SU-DHL-6 (cell line): ENCODE data around the gene ADIPOR2.

Experiments
- H2AFZ ChIP-seq: fragments of 200-600 bp; sonication (generic); 2 replicates; pipeline ENCODE4 v1.6.1; 2014; ENCODE audit warnings: low read depth, mild to moderate bottlenecking, moderate library complexity, mixed read lengths, antibody characterized with exemption, low read length; ENCODE audit not compliant: severe bottlenecking
- H3F3A ChIP-seq: fragments of 200-600 bp; shearing (Covaris generic); 2 replicates; pipeline ENCODE4 v1.6.0; 2016; ENCODE audit warnings: antibody characterized with exemption, mild to moderate bottlenecking; ENCODE audit not compliant: insufficient read depth
- H3K27ac ChIP-seq: fragments of 200-600 bp; sonication (generic); 2 replicates; pipeline ENCODE4 v1.5.1; 2016; ENCODE audit warnings: low read depth, mild to moderate bottlenecking, low read length, moderate library complexity, mixed read lengths
- H3K27me3 ChIP-seq: fragments of 200-600 bp; sonication (generic), shearing (Covaris generic); 2 replicates; pipeline ENCODE4 v1.6.0; 2014; ENCODE audit warnings: mild to moderate bottlenecking, low read length
- H3K36me3 ChIP-seq: fragments of 200-600 bp; sonication (generic); 2 replicates; pipeline ENCODE4 v1.6.1; 2014; ENCODE audit warnings: mild to moderate bottlenecking, low read length, mixed read lengths
- H3K4me2 ChIP-seq: fragments of 300-600, 200-600 bp; shearing (Covaris generic), sonication (generic); 2 replicates; pipeline ENCODE4 v1.6.0; 2014; ENCODE audit warnings: low read length, low read depth, mild to moderate bottlenecking; ENCODE audit not compliant: poor library complexity, severe bottlenecking
- H3K4me3 ChIP-seq: fragments of 200-600 bp; sonication (generic); 2 replicates; pipeline ENCODE4 v1.5.1; 2014; ENCODE audit warnings: antibody characterized with exemption, low read length, mild to moderate bottlenecking, mixed read lengths; ENCODE audit not compliant: insufficient read depth, poor library complexity, severe bottlenecking
- H3K79me2 ChIP-seq: fragments of 200-600 bp; sonication (generic); 2 replicates; pipeline ENCODE4 v1.6.1; 2014; ENCODE audit warnings: mild to moderate bottlenecking, low read length, moderate library complexity; ENCODE audit not compliant: insufficient read depth
- H3K9ac ChIP-seq: fragments of 200-600 bp; sonication (generic); 2 replicates; pipeline ENCODE4 v1.7.0; 2014; ENCODE audit warnings: mild to moderate bottlenecking, low read length
- H3K9me2 ChIP-seq: fragments of 200-600 bp; sonication (generic); replicated peaks from 2 replicates; pipeline ENCODE4 v1.6.1; 2014; ENCODE audit warnings: low read length; ENCODE audit not compliant: insufficient read depth
- H3K9me3 ChIP-seq: fragments of 200-600 bp; sonication (generic); 2 replicates; pipeline ENCODE4 v1.6.1; 2014; ENCODE audit warnings: low read length, mixed read lengths; ENCODE audit not compliant: insufficient read depth
- H4K20me1 ChIP-seq: fragments of 200-600 bp; sonication (generic); 2 replicates; pipeline ENCODE4 v1.6.1; 2014; ENCODE audit warnings: low read depth, mild to moderate bottlenecking, antibody characterized with exemption, low read length, moderate library complexity, mixed read lengths
- EZH2phosphoT487 ChIP-seq: fragments of 200-600 bp; sonication (generic), shearing (Covaris generic); conservative IDR thresholded peaks from 2 replicates; pipeline ENCODE4 v1.6.1; 2018; ENCODE audit warnings: mild to moderate bottlenecking, antibody characterized with exemption, low read length, moderate library complexity, mixed read lengths
- TF ChIP-seq, protein P1 (sequence below): fragments of 200-600 bp; sonication (generic); IDR thresholded peaks from one replicate; pipeline ENCODE4 v1.5.1; 2017; ENCODE audit warnings: antibody characterized with exemption, mild to moderate bottlenecking, low read length, moderate library complexity; ENCODE audit not compliant: insufficient read depth, poor library complexity, severe bottlenecking

ADIPOR2 gene

DNA sequence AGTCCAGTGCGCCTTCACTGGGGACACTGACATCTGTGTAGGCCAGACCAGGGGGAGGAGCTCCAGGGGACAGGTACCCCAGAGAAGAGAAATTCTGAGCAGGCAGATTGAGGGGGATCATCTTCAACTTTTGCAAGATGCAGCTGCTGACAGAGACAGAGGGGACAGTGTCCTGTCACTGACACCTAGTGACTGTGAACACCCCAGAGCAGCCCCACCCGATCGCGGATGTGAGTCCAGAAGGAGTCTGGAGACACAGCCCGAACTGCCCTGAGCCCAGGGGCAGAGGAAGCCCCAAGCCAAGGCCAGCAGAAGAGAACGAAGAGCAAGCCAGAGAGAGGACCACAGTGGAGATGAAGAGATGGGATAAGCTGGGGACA, 107.8 kb downstream of the ADIPOR2 start:
- Histone ChIP-seq H3F3A (no peaks in the 10 kb centered on the region), H3K27me3 (no peaks in the 10 kb centered on the region), H3K36me3 (no peaks in the 10 kb centered on the region), H3K79me2 (no peaks in the 10 kb centered on the region), H2AFZ (no peak overlapping the region), H4K20me1 (no peaks in the 10 kb centered on the region), H3K9me2 (no peaks in the 10 kb centered on the region), H3K27ac (no peak overlapping the region), H3K9me3 (no peaks in the 10 kb centered on the region), H3K4me3 (no peak overlapping the region), H3K9ac (no peak overlapping the region), H3K4me2 (no peak overlapping the region)
- no peak for TF ChIP-seq EZH2phosphoT487
- TF ChIP-seq, protein P1, sequence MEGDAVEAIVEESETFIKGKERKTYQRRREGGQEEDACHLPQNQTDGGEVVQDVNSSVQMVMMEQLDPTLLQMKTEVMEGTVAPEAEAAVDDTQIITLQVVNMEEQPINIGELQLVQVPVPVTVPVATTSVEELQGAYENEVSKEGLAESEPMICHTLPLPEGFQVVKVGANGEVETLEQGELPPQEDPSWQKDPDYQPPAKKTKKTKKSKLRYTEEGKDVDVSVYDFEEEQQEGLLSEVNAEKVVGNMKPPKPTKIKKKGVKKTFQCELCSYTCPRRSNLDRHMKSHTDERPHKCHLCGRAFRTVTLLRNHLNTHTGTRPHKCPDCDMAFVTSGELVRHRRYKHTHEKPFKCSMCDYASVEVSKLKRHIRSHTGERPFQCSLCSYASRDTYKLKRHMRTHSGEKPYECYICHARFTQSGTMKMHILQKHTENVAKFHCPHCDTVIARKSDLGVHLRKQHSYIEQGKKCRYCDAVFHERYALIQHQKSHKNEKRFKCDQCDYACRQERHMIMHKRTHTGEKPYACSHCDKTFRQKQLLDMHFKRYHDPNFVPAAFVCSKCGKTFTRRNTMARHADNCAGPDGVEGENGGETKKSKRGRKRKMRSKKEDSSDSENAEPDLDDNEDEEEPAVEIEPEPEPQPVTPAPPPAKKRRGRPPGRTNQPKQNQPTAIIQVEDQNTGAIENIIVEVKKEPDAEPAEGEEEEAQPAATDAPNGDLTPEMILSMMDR = no peak

DNA sequence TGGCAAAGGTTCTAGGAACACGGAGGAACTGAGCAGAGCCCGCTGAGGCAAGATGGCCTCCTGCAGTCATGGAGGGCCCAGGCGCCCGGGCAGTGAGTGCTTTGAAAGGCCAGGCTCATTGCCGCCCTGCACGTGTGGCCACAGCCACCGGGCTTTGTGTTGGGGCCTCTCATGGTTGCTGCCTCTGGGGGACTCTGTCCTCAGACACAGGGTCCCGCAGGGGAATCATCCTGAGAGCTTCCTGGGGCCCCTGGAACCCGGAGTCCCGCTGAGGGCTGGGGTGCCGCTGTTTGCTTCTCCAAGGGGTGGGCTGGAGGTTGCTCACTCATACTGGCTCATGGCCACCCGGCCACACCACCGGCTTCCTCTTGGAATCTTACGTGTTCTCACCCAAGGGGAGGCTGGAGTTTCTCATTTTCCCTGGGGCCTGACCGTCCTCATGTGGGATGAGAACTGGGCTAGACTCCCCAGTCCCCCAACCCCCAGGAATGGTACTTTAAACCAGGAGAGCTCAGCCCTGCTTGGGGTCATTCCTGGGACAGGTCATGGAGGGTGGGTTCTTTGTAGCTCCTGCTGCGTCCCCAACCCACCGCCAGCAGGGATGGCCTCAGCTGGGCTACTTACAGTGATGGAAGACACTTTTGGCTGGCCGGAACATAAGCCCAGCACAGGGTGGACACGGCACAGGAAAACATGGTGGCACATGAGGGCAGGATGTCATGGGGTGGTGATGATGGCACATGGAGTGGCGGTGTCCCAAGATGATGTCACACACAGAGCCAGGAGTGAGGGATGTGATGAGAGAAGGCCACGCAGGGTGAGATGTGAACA, 108.4 kb downstream of the ADIPOR2 start:
- TF ChIP-seq, protein P1 = no peak
- no peak for TF ChIP-seq EZH2phosphoT487
- H2AFZ ChIP-seq = no peak overlapping the region
- no peaks in the 10 kb centered on the region for H3K9me3 ChIP-seq
- H3K79me2 ChIP-seq = no peaks in the 10 kb centered on the region
- H3K9me2 ChIP-seq = no peaks in the 10 kb centered on the region
- H3K4me3 ChIP-seq = no peak overlapping the region
- no peaks in the 10 kb centered on the region for H4K20me1 ChIP-seq
- H3K27ac ChIP-seq = no peak overlapping the region
- no peaks in the 10 kb centered on the region for H3F3A ChIP-seq
- no peak overlapping the region for H3K4me2 ChIP-seq
- H3K36me3 ChIP-seq = no peaks in the 10 kb centered on the region
- no peaks in the 10 kb centered on the region for H3K27me3 ChIP-seq
- H3K9ac ChIP-seq = no peak overlapping the region

DNA sequence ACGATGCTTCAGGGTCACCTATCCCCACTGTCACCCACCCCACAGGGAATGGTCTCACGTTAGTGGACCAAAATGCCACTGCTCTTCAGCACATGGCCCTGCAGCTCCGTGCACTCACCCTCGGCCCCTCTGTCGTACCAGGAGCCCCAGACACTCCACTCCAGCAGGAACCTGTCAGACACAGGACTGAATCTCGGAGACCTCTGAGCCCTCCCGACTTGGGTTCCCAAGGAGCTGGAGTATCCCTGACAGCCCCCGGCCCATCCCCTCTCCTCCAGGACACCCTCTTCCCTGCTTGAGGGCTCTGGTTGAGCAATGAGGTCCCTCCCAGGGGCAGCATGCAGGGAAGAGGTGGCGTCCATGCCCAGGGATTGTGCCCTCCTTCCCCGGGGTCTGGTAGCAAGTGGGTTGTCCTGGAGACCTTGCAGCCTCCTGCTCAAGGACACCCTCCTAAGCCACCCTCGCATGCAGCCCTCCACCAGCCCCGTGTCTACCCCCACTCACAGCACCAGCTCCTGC, 109.1 kb downstream of the ADIPOR2 start:
- H3K27me3 ChIP-seq = no peaks in the 10 kb centered on the region
- H3F3A ChIP-seq = no peaks in the 10 kb centered on the region
- no peaks in the 10 kb centered on the region for H3K9me3 ChIP-seq
- no peaks in the 10 kb centered on the region for H3K9me2 ChIP-seq
- no peaks in the 10 kb centered on the region for H4K20me1 ChIP-seq
- no peaks in the 10 kb centered on the region for H3K79me2 ChIP-seq
- no peak overlapping the region for H2AFZ ChIP-seq
- H3K4me2 ChIP-seq = no peak overlapping the region
- no peak overlapping the region for H3K9ac ChIP-seq
- H3K27ac ChIP-seq = no peak overlapping the region
- no peak for TF ChIP-seq EZH2phosphoT487
- TF ChIP-seq, protein P1 = no peak
- H3K36me3 ChIP-seq = no peaks in the 10 kb centered on the region
- no peak overlapping the region for H3K4me3 ChIP-seq
